GM20000 (cell line): Measurements from ENCODE around the gene SPSB4.

ENCODE experiments used
- DNase-seq: peaks from one replicate; pipeline ENCODE4 v3.0.0; 2012; ENCODE audit warnings: low spot score
- TF ChIP-seq, protein P1 (sequence below): IDR thresholded peaks from 2 replicates; pipeline ENCODE4 v1.5.1; 2012; ENCODE audit warnings: mild to moderate bottlenecking, control low read depth; ENCODE audit errors: extremely low read depth, missing control alignments

SPSB4 gene

DNA sequence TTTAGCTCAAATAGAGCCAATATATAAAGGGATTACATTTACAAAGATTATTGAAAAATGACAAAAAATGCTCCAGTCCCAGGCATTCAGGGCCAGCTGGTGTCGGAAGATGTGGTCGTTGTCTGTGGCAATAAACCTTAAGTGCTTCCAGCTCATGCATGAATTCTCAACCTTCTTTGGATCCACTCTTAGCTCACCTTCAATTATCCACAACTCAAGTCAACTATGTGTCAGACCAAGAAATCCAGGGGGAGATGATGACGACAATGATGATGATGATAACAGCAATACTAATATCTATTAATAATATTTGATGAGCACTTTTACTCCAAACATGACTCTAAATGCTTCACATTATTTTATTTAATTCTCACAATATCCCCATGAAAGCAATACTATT is 126.9 kb downstream of the SPSB4 start:
- TF ChIP-seq, protein P1, sequence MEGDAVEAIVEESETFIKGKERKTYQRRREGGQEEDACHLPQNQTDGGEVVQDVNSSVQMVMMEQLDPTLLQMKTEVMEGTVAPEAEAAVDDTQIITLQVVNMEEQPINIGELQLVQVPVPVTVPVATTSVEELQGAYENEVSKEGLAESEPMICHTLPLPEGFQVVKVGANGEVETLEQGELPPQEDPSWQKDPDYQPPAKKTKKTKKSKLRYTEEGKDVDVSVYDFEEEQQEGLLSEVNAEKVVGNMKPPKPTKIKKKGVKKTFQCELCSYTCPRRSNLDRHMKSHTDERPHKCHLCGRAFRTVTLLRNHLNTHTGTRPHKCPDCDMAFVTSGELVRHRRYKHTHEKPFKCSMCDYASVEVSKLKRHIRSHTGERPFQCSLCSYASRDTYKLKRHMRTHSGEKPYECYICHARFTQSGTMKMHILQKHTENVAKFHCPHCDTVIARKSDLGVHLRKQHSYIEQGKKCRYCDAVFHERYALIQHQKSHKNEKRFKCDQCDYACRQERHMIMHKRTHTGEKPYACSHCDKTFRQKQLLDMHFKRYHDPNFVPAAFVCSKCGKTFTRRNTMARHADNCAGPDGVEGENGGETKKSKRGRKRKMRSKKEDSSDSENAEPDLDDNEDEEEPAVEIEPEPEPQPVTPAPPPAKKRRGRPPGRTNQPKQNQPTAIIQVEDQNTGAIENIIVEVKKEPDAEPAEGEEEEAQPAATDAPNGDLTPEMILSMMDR: no peak
- no peak for DNase-seq

DNA sequence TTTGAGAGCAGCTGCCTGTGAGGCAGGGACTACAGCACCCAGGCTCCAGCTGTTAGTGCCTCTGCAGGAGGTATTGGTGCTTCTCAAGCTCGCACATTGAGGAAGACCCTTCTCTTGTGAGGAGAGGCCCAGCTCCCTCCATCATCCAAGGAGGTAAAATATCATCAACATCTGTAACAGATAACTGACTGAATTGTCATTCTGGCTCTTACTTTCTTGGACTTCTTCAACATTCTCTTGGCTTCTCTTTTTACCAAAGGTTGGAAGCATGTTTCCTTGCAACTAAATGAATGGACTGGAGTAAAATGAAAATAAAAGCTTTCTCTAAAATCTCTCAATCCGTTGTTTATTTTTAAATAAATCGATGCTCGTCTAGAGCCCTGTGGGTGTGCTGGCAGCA is 127.4 kb downstream of the SPSB4 start:
- DNase-seq: no peak

DNA sequence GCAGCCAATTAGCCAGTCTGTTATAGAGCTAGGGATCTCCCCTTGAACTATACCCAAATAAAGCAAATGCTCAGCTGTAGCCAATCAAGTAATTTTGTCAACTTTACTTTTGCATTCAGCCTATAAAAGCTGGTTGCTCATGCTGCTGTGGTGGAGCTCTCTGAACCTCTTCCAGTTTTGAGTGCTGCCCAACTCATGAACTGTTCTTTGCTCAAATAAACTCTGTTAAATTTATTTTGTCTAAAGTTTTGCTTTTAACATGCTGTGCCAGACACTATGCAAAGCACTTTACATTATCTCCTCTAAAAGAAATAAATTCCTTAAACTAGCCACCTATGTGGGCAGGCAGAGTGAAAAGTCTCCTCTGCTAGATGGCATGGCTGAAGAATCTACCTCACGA is 128.8 kb downstream of the SPSB4 start:
- DNase-seq: no peak

More for the DNA sequence above, 127.4 kb downstream of the SPSB4 start:
- TF ChIP-seq, protein P1: no peak

DNA sequence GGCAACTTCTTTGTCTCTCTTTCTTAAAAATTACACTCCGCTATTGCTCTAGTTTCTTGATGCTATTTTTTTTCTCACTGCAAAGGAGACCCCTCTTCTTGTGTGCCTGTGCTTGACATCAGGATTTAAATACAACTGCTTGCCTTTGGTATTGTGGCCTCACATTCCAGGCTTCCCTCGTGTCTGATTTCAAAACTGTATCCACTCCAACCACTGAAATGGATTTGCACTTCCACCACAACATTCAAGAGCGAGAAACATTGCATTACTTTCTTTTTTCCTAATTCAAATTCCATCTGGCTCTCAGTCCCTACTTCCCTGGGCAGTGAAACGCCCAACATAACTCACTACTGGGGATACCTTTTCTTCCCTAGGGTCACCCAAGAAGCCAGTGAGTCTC is 130.0 kb downstream of the SPSB4 start:
- TF ChIP-seq, protein P1: no peak

More for the DNA sequence above, 128.8 kb downstream of the SPSB4 start:
- TF ChIP-seq, protein P1: no peak

DNA sequence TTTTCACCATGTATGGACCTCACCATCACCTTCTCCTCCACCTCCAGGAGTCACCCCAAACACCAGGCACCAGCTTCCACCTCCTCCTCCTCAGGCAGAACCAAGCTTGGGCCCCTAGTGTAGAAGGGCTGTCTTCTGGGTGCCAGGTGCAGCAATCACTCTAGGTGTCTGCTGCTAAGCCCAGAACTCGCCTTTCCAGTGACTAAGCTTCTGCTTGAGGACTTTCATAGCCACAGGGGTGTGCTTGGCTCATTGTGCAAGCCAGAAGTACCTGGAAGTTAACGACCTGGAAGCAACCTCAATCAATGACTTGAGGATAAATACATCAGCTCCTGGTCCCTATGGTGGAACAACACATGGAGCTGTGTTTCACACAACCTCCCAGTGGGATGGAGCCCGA is 130.7 kb downstream of the SPSB4 start:
- DNase-seq: no peak
- TF ChIP-seq, protein P1: no peak

More for the DNA sequence above, 130.0 kb downstream of the SPSB4 start:
- DNase-seq: no peak

DNA sequence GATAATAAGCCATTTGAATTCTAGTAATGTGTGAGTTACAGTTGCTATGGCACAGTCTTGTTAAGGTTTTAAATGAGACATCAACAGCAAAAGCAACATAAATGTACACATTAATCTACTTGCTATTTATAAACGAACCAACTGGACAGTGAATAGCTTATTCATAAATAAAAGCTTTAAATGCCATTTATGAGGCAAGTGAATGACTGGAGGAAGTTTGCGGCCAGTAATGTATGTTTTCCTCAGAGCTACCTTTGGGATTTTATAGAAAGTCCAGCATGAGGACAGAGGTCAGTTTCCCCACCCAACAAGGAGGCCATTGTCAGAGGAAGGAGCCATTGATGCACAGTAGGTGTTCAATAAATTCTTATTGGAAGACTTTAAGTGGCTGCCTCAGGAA is 132.5 kb downstream of the SPSB4 start:
- TF ChIP-seq, protein P1: no peak
- DNase-seq: no peak

DNA sequence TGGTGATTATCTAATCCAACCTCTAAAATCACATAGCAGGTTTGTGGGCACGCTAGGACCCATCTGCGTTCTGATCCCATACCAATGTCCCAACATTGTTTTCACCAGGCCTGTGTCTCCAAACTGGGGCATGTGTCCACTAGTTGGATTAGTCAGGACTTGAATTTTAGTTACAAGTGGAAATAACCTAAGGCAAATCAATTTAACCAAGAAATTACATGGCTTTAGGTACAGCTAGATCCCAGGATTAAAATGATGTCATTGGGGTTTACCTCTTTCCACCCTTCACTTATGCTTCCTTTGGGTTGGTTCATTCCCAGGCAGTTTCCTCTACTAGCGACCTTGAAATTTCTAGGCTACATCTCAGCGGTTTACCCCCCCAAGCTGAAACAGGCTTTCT is 133.3 kb downstream of the SPSB4 start:
- TF ChIP-seq, protein P1: no peak
- DNase-seq: no peak
